IPS-20b (cell line): ENCODE results near the gene TEX54.

Experiments
- H3K27ac ChIP-seq: one replicate; pipeline ENCODE4 v1.5.1; 2013; ENCODE audit warnings: low read length
- H3K27me3 ChIP-seq: 2 replicates; pipeline ENCODE4 v1.6.1; 2013; ENCODE audit warnings: mild to moderate bottlenecking, low read length, inconsistent platforms; ENCODE audit not compliant: insufficient read depth
- H3K36me3 ChIP-seq: 2 replicates; pipeline ENCODE4 v1.6.1; 2013; ENCODE audit warnings: low read depth, mild to moderate bottlenecking, inconsistent platforms, low read length, moderate library complexity; ENCODE audit not compliant: insufficient read depth
- H3K4me1 ChIP-seq: 2 replicates; pipeline ENCODE4 v1.6.1; 2013; ENCODE audit warnings: mild to moderate bottlenecking, control low read depth, inconsistent platforms, low read length, moderate library complexity; ENCODE audit not compliant: insufficient read depth
- H3K4me3 ChIP-seq: 2 replicates; pipeline ENCODE4 v1.5.1; 2013; ENCODE audit warnings: mild to moderate bottlenecking, low read length, inconsistent platforms
- H3K9ac ChIP-seq: 2 replicates; pipeline ENCODE4 v1.6.1; 2013; ENCODE audit warnings: low read depth, mild to moderate bottlenecking, inconsistent platforms, low read length, moderate library complexity
- H3K9me3 ChIP-seq: 2 replicates; pipeline ENCODE4 v1.6.1; 2013; ENCODE audit warnings: mild to moderate bottlenecking, low read depth, low read length, inconsistent platforms; ENCODE audit not compliant: insufficient read depth

The TEX54 gene

DNA sequence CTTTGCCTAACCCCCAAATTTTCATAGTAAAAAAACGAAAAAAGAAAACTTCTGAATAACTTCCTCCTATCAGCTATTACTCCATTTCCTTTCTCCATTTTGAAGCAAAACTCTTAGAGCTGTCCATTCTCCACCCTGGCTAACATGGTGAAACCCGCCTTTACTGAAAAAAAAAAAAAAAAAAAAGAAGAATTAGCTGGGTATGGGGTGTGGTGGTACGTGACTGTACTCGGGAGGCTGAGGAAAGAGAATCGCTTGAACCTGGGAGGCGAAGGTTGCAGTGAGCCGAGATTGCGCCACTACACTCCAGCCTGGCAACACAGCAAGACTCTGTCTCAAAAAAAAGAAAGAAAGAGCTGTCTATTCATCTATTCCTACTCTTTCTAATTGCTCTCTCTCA, 16.1 kb downstream of the TEX54 start:
- no peaks in the 10 kb centered on the region for H3K27me3 ChIP-seq
- no peak overlapping the region for H3K4me3 ChIP-seq
- no peak overlapping the region for H3K27ac ChIP-seq
- peaks cover 17% of the 10 kb centered on the region for H3K36me3 ChIP-seq
- no peaks in the 10 kb centered on the region for H3K4me1 ChIP-seq
- H3K9ac ChIP-seq = no peak overlapping the region
- H3K9me3 ChIP-seq = no peaks in the 10 kb centered on the region

DNA sequence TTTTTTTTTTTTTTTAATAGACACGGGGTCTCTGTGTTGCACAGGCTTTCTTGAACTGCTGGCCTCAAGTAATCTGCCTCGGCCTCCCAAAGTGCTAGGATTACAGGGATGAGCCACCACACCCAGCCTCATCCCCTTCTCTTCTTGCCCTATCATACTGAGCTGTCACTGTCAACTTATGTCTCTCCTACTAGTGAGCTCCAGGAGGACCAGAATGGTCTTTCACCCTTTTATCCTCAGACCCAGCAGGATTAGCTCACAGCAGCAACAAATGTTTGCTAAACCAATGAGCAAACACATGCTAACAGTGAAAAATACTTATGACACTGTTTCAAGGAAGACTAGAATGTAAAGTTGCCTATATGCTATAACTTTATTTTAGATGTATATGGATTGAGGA, 21.0 kb downstream of the TEX54 start:
- no peak overlapping the region for H3K9ac ChIP-seq
- no peak overlapping the region for H3K4me3 ChIP-seq
- no peaks in the 10 kb centered on the region for H3K36me3 ChIP-seq
- no peaks in the 10 kb centered on the region for H3K4me1 ChIP-seq
- no peaks in the 10 kb centered on the region for H3K27me3 ChIP-seq
- no peak overlapping the region for H3K27ac ChIP-seq
- H3K9me3 ChIP-seq = no peaks in the 10 kb centered on the region

DNA sequence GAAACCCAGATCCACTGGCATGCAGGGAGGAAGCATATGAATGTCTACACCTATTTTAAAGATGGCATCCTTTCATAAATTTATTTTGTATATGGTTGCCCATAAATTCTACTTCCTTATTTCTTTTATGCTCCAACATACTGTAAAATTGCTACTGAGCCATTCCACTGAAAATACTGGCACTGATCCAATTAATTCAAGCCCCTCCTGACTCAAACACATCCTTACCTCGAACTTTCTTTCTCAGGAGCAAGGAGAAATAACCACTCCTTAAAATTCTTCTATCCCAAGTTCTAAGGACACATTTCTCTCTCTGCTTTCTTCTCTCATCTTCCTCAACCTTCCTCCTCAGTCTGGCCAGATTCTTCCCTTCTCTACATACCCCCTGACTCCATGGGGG, 21.9 kb downstream of the TEX54 start:
- H3K4me1 ChIP-seq = no peaks in the 10 kb centered on the region
- H3K9me3 ChIP-seq = no peaks in the 10 kb centered on the region
- H3K27me3 ChIP-seq = no peaks in the 10 kb centered on the region
- no peaks in the 10 kb centered on the region for H3K36me3 ChIP-seq
- no peak overlapping the region for H3K4me3 ChIP-seq
- H3K27ac ChIP-seq = no peak overlapping the region
- no peak overlapping the region for H3K9ac ChIP-seq

DNA sequence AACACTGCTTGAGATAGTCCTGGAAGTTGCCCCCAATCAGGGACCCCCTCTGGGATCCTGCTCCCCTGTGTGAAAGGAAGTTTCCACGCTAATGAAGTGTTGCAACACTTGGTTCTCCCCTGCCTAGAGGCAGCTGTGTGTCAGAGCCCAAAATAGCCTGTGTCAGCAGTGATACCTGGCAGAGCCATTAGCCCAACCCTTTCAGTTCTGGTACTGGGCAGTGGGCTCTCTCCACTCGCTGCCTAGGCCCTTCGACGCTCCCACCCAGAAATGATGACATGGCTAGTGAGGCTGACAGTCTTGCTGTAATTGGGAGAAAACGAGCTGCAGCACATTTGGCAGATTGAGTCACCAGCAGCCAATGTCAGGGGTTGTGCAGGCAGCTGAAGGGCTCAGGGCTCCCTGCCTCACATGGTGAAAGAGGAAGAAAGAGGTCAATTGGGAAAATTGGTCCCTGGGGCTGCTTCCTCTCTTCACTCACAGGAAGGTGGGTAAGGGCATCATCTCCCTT, 26.0 kb downstream of the TEX54 start:
- Histone ChIP-seq H3K4me3 (peak overlapping the region; percentile 95), H3K36me3 (peaks cover 20% of the 10 kb centered on the region), H3K9me3 (no peaks in the 10 kb centered on the region), H3K4me1 (0 out of 2 replicates have a peak, but pooled peaks cover 2% of the 10 kb centered on the region), H3K27me3 (no peaks in the 10 kb centered on the region), H3K9ac (no peak overlapping the region; the same call in 1 of the 2 replicates), H3K27ac (no peak overlapping the region)

DNA sequence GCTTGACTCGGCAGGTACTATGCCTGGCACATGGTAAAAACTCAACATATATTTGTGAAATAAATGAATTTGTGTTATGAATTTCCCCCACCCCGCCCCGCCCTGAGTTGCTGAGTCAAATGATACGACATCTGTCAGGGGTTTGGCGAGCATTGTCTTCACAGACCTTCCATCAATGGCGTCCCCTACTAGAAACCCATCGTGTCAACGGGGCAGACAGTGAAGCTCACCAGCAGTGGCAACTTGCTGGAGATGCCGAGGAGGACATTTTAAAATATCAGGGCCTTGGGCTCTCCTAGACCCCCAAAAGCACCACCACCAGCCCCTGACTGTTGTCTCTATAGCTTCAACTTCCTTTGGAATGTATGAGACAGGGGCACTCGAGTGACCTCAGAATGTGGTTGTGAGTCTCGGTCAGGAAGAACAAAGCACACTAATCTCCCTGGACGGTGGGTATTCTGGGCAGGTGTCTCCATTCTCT, 26.6 kb downstream of the TEX54 start:
- Histone ChIP-seq H3K27me3 (no peaks in the 10 kb centered on the region), H3K4me1 (0 out of 2 replicates have a peak, but pooled peaks cover 2% of the 10 kb centered on the region), H3K36me3 (peaks cover 26% of the 10 kb centered on the region), H3K9me3 (no peaks in the 10 kb centered on the region), H3K9ac (peak overlapping the region; percentile 92), H3K4me3 (peak overlapping the region; percentile 95), H3K27ac (peak overlapping the region; percentile 87)

DNA sequence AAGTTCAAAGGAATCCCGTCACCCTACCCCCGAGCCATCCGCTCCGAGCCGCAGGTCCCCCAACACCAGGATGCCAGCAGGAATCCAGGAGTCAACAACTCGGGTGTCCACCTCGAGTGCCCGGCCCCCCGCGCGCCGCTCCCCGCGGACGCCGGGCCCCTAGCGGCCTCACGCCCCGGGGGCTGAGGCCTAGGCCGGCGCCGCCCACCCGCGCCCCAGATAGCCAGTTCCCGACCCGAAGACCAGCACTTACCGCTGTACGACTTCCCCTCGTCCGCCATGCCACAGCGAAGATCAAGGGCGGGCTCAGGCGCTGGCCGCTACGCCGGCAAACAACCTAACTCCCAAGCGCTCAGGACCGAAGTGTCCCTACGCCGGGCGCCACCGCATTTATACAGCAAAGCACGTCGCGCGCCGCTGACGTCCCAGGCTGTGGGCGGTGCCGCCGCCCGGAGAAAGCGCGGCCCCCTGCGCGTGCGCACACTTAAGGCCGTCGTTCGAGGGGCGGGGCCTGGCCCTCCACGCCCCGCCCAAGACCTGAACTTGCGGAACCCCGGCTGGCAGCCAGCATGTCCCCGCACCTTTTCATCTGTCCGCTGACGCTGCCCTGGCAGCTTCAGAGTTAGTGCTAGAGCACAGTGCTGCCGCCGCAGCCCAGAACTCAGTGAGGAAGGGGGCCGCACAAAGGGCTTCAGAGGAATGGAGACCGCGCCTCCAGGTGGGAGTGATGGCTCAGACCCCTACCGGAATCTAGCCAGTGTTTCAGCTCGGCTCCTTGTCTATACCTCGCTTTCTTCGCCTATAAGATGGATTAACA, 27.4 kb downstream of the TEX54 start, which contains the start of gene NXF1:
NXF1 (minus strand) TSS at position 365 of the 817 bp plus-strand sequence; CDS start at position 281, 84 bp downstream.
- 0 out of 2 replicates have a peak, but pooled peaks cover 2% of the 10 kb centered on the region for H3K4me1 ChIP-seq
- H3K4me3 ChIP-seq = peak within 1 kb of the TSS; percentile 95
- peak within 1 kb of the TSS; percentile 87 for H3K27ac ChIP-seq
- H3K9ac ChIP-seq = peak within 1 kb of the TSS; percentile 92
- no peaks in the 10 kb centered on the region for H3K9me3 ChIP-seq
- H3K36me3 ChIP-seq = peaks cover 34% of the 10 kb centered on the region
- H3K27me3 ChIP-seq = no peaks in the 10 kb centered on the region

DNA sequence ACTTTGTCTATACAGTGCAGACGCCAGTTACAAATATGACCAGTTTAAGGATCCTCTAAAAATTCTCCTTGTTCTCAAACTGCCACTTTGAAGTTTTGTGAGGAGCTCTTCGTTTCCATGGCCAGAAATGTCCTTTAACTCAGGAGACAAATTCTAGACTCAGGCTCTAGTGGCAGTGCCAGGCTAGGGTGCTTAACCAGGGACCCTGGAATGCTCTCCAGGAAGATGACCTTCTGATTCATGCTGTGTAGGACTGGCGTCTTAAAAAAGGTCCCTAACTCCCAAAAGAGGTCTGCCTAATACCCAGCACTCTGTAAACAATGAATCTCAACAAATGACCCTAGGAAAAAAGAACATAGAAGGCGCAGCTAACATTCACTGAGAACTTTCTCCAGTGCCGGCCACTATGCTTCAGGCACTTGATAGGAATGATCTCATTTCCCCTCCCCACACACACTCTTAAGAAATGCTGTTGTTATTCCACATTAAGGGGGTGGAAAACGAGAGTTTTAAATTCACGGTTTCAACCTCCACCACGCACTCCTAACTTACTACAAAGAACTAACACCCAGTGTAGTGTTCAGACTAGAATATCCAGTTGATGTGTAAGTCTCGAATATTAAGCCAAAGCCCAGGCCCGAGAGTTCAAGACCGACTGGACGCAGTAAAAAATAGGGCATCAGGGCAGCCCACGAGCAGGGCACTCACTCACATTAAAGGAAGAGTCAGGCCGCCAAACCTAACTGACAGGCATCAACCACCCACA, 28.1 kb downstream of the TEX54 start:
- Histone ChIP-seq H3K4me3 (peak overlapping the region; percentile 95), H3K9me3 (no peaks in the 10 kb centered on the region), H3K9ac (peak overlapping the region; percentile 86), H3K27ac (no peak overlapping the region), H3K27me3 (no peaks in the 10 kb centered on the region), H3K4me1 (0 out of 2 replicates have a peak, but pooled peaks cover 2% of the 10 kb centered on the region), H3K36me3 (peaks cover 42% of the 10 kb centered on the region)

DNA sequence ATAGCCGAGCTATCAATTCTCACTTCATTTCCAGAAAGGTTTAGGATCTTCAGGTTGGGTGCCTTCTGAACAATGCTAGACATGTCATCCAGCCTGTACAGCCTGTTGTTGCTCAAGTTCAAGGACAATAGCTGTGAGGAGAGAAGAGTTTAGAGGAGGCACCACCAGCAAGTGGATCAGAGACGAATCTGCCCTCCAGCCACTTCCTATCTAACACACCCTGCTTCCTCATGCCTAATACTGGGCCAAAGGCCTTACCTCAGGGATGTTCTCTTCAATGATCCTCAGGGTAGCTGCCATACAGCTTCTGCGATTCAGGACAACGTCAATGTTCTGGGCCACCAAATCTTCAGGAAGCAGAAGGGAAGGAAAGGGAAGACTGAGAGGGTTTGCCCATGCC, 31.6 kb downstream of the TEX54 start:
- Histone ChIP-seq H3K9me3 (no peaks in the 10 kb centered on the region), H3K27ac (no peak overlapping the region), H3K4me3 (no peak overlapping the region), H3K36me3 (peaks cover 76% of the 10 kb centered on the region), H3K27me3 (no peaks in the 10 kb centered on the region), H3K9ac (no peak overlapping the region), H3K4me1 (0 out of 2 replicates have a peak, but pooled peaks cover 2% of the 10 kb centered on the region)

DNA sequence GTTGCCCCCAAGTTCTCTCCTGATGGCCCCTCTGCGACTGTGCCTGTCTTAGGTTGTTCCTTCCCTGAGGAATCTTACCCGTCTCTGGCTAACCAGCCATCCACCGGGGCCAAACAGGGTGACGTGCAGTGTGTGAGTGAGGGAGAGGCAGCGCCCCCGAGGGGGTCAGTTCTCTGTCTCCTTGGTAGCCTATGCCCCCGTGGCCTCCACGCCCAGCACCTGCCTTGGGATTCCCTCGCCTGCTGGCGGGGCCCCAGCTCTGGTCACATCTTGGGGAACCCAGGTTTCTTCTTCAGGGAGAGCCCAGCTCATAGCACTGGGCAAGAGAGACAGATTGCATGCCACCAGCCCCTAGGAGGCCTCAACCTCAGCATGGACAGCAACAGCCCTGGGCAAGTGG, 33.2 kb downstream of the TEX54 start:
- no peak overlapping the region for H3K9ac ChIP-seq
- H3K9me3 ChIP-seq = no peaks in the 10 kb centered on the region
- no peak overlapping the region for H3K27ac ChIP-seq
- H3K4me3 ChIP-seq = no peak overlapping the region
- peaks cover 92% of the 10 kb centered on the region for H3K36me3 ChIP-seq
- H3K27me3 ChIP-seq = no peaks in the 10 kb centered on the region
- 0 out of 2 replicates have a peak, but pooled peaks cover 2% of the 10 kb centered on the region for H3K4me1 ChIP-seq

DNA sequence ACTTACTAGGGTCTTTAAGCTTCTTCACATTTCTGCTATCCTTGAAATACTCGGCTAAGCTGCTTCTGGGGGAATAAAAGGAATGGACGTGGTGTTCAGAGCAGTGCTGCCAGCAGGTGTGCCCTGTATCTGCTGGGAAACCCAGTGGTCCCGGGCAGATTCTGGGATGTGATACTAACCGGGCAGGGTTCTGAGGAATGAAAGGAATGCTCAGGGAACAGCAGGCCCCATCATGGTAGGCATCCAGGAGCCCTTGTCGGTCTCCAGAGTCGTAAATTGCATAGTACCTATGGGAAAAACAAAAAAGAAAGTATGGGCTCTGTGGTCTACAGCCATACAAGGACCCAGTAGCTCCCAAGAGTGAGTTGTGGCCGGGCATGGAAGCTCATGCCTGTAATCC, 36.4 kb downstream of the TEX54 start:
- H3K9ac ChIP-seq = no peak overlapping the region
- no peak overlapping the region for H3K27ac ChIP-seq
- no peaks in the 10 kb centered on the region for H3K27me3 ChIP-seq
- H3K4me1 ChIP-seq = no peaks in the 10 kb centered on the region
- H3K36me3 ChIP-seq = peaks cover 89% of the 10 kb centered on the region
- no peaks in the 10 kb centered on the region for H3K9me3 ChIP-seq
- no peak overlapping the region for H3K4me3 ChIP-seq

DNA sequence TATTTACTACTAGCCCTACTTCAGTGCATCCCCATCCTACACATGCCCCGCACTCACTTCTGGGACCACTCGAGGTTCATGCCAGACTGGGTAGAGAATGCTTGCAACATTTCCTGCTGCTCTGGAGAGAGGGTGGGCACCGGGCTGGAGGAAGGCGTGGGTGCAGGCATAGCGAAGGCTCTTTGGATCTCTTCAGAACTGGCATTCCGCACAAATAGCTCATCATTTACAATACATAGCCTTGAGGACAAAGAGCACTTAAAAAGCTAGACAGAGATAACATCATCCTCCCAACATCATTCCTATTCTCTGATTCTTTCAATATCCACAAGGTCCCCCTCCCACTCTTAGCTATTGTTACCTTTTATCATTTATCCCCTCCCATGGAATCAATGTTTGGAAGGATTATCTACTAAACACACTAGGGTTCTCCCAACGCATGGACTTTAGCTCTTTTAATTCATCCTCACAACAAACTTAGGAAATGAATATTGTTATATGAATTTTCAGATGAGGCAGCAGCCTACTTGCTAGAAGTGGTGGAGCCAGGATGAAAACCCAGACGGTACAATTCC, 38.4 kb downstream of the TEX54 start:
- peaks cover 84% of the 10 kb centered on the region for H3K36me3 ChIP-seq

More for the DNA sequence above, 38.4 kb downstream of the TEX54 start:
- H3K27me3 ChIP-seq = no peaks in the 10 kb centered on the region
- H3K9ac ChIP-seq = no peak overlapping the region
- H3K9me3 ChIP-seq = no peaks in the 10 kb centered on the region
- no peak overlapping the region for H3K4me3 ChIP-seq
- H3K4me1 ChIP-seq = no peaks in the 10 kb centered on the region
- H3K27ac ChIP-seq = no peak overlapping the region
